SU-DHL-6 (cell line): ENCODE measurements around the gene CPA4.

Experiments used
- EZH2phosphoT487 ChIP-seq: fragments of 200-600 bp; sonication (generic), shearing (Covaris generic); conservative IDR thresholded peaks from 2 replicates; pipeline ENCODE4 v1.6.1; 2018; ENCODE audit warnings: mild to moderate bottlenecking, antibody characterized with exemption, low read length, moderate library complexity, mixed read lengths
- TF ChIP-seq, protein P1 (sequence below): fragments of 200-600 bp; sonication (generic); IDR thresholded peaks from one replicate; pipeline ENCODE4 v1.5.1; 2017; ENCODE audit warnings: antibody characterized with exemption, mild to moderate bottlenecking, low read length, moderate library complexity; ENCODE audit not compliant: insufficient read depth, poor library complexity, severe bottlenecking

- TF ChIP-seq, protein P1, sequence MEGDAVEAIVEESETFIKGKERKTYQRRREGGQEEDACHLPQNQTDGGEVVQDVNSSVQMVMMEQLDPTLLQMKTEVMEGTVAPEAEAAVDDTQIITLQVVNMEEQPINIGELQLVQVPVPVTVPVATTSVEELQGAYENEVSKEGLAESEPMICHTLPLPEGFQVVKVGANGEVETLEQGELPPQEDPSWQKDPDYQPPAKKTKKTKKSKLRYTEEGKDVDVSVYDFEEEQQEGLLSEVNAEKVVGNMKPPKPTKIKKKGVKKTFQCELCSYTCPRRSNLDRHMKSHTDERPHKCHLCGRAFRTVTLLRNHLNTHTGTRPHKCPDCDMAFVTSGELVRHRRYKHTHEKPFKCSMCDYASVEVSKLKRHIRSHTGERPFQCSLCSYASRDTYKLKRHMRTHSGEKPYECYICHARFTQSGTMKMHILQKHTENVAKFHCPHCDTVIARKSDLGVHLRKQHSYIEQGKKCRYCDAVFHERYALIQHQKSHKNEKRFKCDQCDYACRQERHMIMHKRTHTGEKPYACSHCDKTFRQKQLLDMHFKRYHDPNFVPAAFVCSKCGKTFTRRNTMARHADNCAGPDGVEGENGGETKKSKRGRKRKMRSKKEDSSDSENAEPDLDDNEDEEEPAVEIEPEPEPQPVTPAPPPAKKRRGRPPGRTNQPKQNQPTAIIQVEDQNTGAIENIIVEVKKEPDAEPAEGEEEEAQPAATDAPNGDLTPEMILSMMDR = no peak
- no peak for TF ChIP-seq EZH2phosphoT487
Observed at GRCh38 chr7:130304878-130305277, 11.9 kb downstream of the CPA4 start.
